T-helper 9 cell (primary cell): ENCODE results near the gene APC.
"Not testable (repeated sequence)": the region's sequence is repeated elsewhere in the genome, so short reads cannot be mapped to it uniquely, and the experiment has no call there.

ENCODE experiments used
- DNase-seq: peaks from one replicate; pipeline ENCODE4 v3.0.0-alpha.2; 2020

Gene APC

GRCh38 chr5:112860929-112861637 is 123.4 kb downstream of the APC start, which contains the start of gene SRP19:
SRP19 (plus strand) TSS chr5:112861287; CDS start chr5:112861377, 90 bp downstream.
- peak; percentile 85 for DNase-seq

- DNase-seq = no peak
Measured at GRCh38 chr5:112861638-112861985, 123.9 kb downstream of the APC start.

GRCh38 chr5:112862085-112862484 is 124.4 kb downstream of the APC start:
- DNase-seq = no peak

GRCh38 chr5:112863549-112863948 is 125.9 kb downstream of the APC start:
- no peak for DNase-seq

GRCh38 chr5:112865128-112865527 is 127.4 kb downstream of the APC start:
- DNase-seq = no peak

GRCh38 chr5:112866739-112867138 is 129.1 kb downstream of the APC start:
- DNase-seq = no peak

- DNase-seq = no peak
Measured at GRCh38 chr5:112867411-112867810, 129.7 kb downstream of the APC start.

- DNase-seq = no peak
Measured at GRCh38 chr5:112869948-112870347, 132.3 kb downstream of the APC start.

- DNase-seq = no peak
Measured at GRCh38 chr5:112870966-112871365, 133.3 kb downstream of the APC start.

- no peak for DNase-seq
Measured at GRCh38 chr5:112876362-112876761, 138.7 kb downstream of the APC start.

GRCh38 chr5:112878101-112878500 is 140.4 kb downstream of the APC start:
- DNase-seq = no peak

- DNase-seq = peak; percentile 41
Measured at GRCh38 chr5:112878760-112879159, 141.1 kb downstream of the APC start.

- no peak for DNase-seq
Measured at GRCh38 chr5:112880219-112880964, 142.7 kb downstream of the APC start.

GRCh38 chr5:112883192-112883591 is 145.5 kb downstream of the APC start:
- no peak for DNase-seq

GRCh38 chr5:112885001-112885400 is 147.3 kb downstream of the APC start:
- no peak for DNase-seq

- DNase-seq = no peak
Measured at GRCh38 chr5:112886975-112887374, 149.3 kb downstream of the APC start.

- DNase-seq = not testable (repeated sequence)
Measured at GRCh38 chr5:112892066-112892465, 154.4 kb downstream of the APC start.

- no peak for DNase-seq
Measured at GRCh38 chr5:112892776-112893175, 155.1 kb downstream of the APC start.

- no peak for DNase-seq
Measured at GRCh38 chr5:112895682-112896081, 158.0 kb downstream of the APC start.
